KMS-11 (cell line): ENCODE results near the gene USP34.

Experiments
- H2AFZ ChIP-seq: fragments of 200-600 bp; sonication (generic); 2 replicates; pipeline ENCODE4 v1.6.1; 2016; ENCODE audit warnings: antibody characterized with exemption, mixed run types, low read depth
- H3K27ac ChIP-seq: fragments of 200-600 bp; sonication (generic); 2 replicates; pipeline ENCODE4 v1.6.1; 2016; ENCODE audit warnings: mild to moderate bottlenecking, mixed run types
- H3K27me3 ChIP-seq: fragments of 200-600 bp; sonication (generic); 2 replicates; pipeline ENCODE4 v1.6.1; 2017; ENCODE audit warnings: mild to moderate bottlenecking, low read depth, mixed run types, moderate library complexity; ENCODE audit not compliant: insufficient read depth
- H3K36me3 ChIP-seq: fragments of 200-600 bp; sonication (generic); 2 replicates; pipeline ENCODE4 v1.6.1; 2017; ENCODE audit warnings: mild to moderate bottlenecking, mixed run types; ENCODE audit not compliant: insufficient read depth
- H3K4me1 ChIP-seq: fragments of 200-600 bp; sonication (generic); 2 replicates; pipeline ENCODE4 v1.6.1; 2016; ENCODE audit warnings: mild to moderate bottlenecking, low read depth, mixed run types; ENCODE audit not compliant: poor library complexity, severe bottlenecking
- H3K4me2 ChIP-seq: fragments of 200-600 bp; sonication (generic); 2 replicates; pipeline ENCODE4 v1.7.0; 2016; ENCODE audit warnings: mild to moderate bottlenecking, mixed run types
- H3K4me3 ChIP-seq: fragments of 200-600 bp; sonication (generic); IDR thresholded peaks from 2 replicates; pipeline ENCODE4 v1.6.1; 2017; ENCODE audit warnings: low read depth, low read length, mixed read lengths; ENCODE audit not compliant: insufficient read depth
- H3K79me2 ChIP-seq: fragments of 200-600 bp; sonication (generic); 2 replicates; pipeline ENCODE4 v1.6.1; 2016; ENCODE audit warnings: low read depth, mixed run types; ENCODE audit not compliant: insufficient read depth
- H3K9ac ChIP-seq: fragments of 200-600 bp; sonication (generic); 2 replicates; pipeline ENCODE4 v1.6.1; 2016; ENCODE audit warnings: mild to moderate bottlenecking, mixed run types
- H4K20me1 ChIP-seq: fragments of 200-600 bp; sonication (generic); 2 replicates; pipeline ENCODE4 v1.6.1; 2016; ENCODE audit warnings: mild to moderate bottlenecking, mixed run types; ENCODE audit not compliant: insufficient read depth
- TF ChIP-seq, protein P1 (sequence below): fragments of 200-600 bp; sonication (generic); conservative IDR thresholded peaks from 2 replicates; pipeline ENCODE4 v1.6.1; 2017; ENCODE audit warnings: low read depth, mild to moderate bottlenecking, antibody characterized with exemption, low read length, moderate library complexity, mixed read lengths

The USP34 gene

DNA sequence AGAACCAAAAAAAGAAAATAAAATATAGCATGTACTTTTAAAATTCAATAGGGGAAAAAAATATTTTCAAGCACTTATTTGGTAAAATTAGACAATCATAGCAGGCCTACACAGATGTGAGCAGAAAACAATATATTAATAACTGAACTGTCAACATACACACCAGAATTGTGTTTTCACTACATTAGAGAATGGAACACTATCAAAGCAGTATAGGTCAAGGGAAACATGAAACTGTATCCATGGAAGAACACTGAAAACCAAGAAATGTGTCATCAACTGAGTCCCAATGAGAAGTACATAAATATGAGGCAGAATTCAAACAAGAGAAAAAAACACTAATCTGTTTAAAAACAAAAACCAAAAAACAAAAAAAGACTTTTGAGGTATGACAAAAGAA lies 132.4 kb downstream of the USP34 start:
- Histone ChIP-seq H3K27me3 (no peaks in the 10 kb centered on the region), H3K4me3 (no peak overlapping the region), H3K79me2 (no peaks in the 10 kb centered on the region), H2AFZ (no peak overlapping the region), H3K9ac (no peak overlapping the region), H4K20me1 (no peaks in the 10 kb centered on the region), H3K4me2 (no peak overlapping the region), H3K36me3 (peaks cover 4% of the 10 kb centered on the region; the same call in 1 of the 2 replicates), H3K4me1 (no peaks in the 10 kb centered on the region), H3K27ac (no peak overlapping the region)
- TF ChIP-seq, protein P1, sequence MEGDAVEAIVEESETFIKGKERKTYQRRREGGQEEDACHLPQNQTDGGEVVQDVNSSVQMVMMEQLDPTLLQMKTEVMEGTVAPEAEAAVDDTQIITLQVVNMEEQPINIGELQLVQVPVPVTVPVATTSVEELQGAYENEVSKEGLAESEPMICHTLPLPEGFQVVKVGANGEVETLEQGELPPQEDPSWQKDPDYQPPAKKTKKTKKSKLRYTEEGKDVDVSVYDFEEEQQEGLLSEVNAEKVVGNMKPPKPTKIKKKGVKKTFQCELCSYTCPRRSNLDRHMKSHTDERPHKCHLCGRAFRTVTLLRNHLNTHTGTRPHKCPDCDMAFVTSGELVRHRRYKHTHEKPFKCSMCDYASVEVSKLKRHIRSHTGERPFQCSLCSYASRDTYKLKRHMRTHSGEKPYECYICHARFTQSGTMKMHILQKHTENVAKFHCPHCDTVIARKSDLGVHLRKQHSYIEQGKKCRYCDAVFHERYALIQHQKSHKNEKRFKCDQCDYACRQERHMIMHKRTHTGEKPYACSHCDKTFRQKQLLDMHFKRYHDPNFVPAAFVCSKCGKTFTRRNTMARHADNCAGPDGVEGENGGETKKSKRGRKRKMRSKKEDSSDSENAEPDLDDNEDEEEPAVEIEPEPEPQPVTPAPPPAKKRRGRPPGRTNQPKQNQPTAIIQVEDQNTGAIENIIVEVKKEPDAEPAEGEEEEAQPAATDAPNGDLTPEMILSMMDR, result no peak

DNA sequence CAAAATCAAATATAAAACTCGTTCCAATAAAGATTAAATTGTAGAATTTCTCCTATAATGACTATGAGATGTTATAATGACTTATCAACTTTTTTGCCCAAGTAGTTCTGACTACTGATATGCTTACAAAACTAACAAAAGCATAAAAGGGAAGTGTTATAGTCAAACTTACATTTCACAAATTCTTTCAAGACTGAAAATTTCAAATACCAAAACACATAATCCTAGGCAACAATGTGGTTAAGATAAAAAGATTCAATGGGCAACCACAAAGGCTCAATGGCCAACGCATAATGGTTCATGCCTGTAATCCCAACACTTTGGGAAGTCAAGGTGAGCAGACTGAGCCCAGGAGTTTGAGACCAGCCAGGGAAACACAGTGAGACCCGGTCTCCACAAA lies 135.7 kb downstream of the USP34 start:
- Histone ChIP-seq H3K36me3 (peaks cover 4% of the 10 kb centered on the region; the same call in 1 of the 2 replicates), H2AFZ (no peak overlapping the region), H3K9ac (no peak overlapping the region), H3K27ac (no peak overlapping the region), H3K4me1 (no peaks in the 10 kb centered on the region), H4K20me1 (no peaks in the 10 kb centered on the region), H3K27me3 (no peaks in the 10 kb centered on the region), H3K4me3 (no peak overlapping the region), H3K79me2 (no peaks in the 10 kb centered on the region), H3K4me2 (no peak overlapping the region)
- TF ChIP-seq, protein P1, result no peak

DNA sequence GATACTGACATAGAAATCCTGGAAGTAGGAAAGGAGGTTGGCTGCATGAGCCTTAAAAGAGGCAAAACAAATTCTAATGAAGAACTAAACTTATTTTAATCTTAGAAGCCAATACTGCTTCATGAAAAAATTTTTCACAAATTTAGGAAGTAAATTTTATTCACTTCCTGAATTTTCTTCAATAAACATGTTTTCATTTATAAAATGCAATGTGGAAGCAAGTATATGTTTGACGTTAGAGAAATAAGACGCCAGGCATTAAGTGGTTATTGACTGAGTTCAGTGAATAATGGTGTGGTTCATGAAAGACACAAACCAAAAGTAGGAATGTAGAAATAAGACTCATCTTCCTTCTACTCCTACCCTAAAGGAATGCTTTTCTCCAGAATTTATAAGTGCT lies 136.4 kb downstream of the USP34 start:
- H3K4me1 ChIP-seq, result no peaks in the 10 kb centered on the region
- no peak overlapping the region for H3K4me3 ChIP-seq
- H4K20me1 ChIP-seq, result no peaks in the 10 kb centered on the region
- H3K27ac ChIP-seq, result no peak overlapping the region
- no peak overlapping the region for H3K4me2 ChIP-seq
- H3K79me2 ChIP-seq, result no peaks in the 10 kb centered on the region
- H3K36me3 ChIP-seq, result peaks cover 4% of the 10 kb centered on the region; the same call in 1 of the 2 replicates
- no peak overlapping the region for H3K9ac ChIP-seq
- TF ChIP-seq, protein P1, result no peak
- no peaks in the 10 kb centered on the region for H3K27me3 ChIP-seq
- H2AFZ ChIP-seq, result no peak overlapping the region

DNA sequence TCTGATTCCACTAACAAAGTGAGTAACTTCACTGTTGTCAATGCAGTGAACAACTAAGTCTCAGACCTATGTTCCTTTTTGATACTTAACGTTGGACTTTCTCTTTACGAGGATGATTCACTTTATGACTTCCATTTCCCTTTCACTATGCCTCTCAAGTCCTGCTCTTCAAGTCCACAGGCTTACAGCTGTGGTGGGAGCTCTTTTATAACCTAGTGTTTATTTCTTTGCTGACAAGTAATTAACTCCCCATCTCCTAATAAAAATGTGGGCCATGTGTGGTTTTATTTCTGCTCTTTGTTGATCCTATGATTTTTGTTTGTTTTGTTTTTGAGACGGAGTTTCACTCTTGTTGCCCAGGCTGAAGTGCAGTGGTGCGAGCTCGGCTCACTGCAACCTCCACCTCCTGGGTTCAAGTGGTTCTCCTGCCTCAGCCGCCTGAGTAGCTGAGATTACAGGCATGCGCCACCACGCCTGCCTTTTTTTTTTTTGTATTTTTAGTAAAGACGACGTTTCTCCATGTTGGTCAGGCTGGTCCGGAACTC lies 142.1 kb downstream of the USP34 start:
- Histone ChIP-seq H3K4me1 (peaks cover 20% of the 10 kb centered on the region), H4K20me1 (no peaks in the 10 kb centered on the region; the same call in 1 of the 2 replicates), H3K36me3 (no peaks in the 10 kb centered on the region), H3K4me3 (no peak overlapping the region), H3K79me2 (no peaks in the 10 kb centered on the region), H3K27ac (no peak overlapping the region), H3K9ac (no peak overlapping the region), H2AFZ (no peak overlapping the region), H3K27me3 (no peaks in the 10 kb centered on the region), H3K4me2 (no peak overlapping the region)
- TF ChIP-seq, protein P1, result no peak
